ENCODE measurements around the gene DOK5.

Gene DOK5

GRCh38 chr20:54499111-54499510, 23.7 kb downstream of the DOK5 start:
- TF ChIP-seq CTCF (IDR thresholded peaks at IDR 0.05): no peak

GRCh38 chr20:54502179-54502578, 26.8 kb downstream of the DOK5 start:
- no peak for TF ChIP-seq CTCF (IDR thresholded peaks at IDR 0.05)

GRCh38 chr20:54506643-54507042, 31.2 kb downstream of the DOK5 start:
- TF ChIP-seq CTCF (IDR thresholded peaks at IDR 0.05): no peak

- no peak for TF ChIP-seq CTCF (IDR thresholded peaks at IDR 0.05)
Observed at GRCh38 chr20:54510541-54511129, 35.2 kb downstream of the DOK5 start.

GRCh38 chr20:54512694-54513093, 37.3 kb downstream of the DOK5 start:
- TF ChIP-seq CTCF (IDR thresholded peaks at IDR 0.05): no peak

GRCh38 chr20:54514028-54514607, 38.7 kb downstream of the DOK5 start:
- TF ChIP-seq CTCF (IDR thresholded peaks at IDR 0.05): no peak

GRCh38 chr20:54515793-54516628, 40.6 kb downstream of the DOK5 start:
- TF ChIP-seq CTCF (IDR thresholded peaks at IDR 0.05): no peak

Data from LNCAP (cell line).